NCI-H82 treated with DMSO at 0.1 percent for 48 hours (cell line): ENCODE results near the gene ELF3.
"Not testable (repeated sequence)": the region's sequence is repeated elsewhere in the genome, so short reads cannot be mapped to it uniquely, and the experiment has no call there.

ENCODE experiments used
- DNase-seq: peaks from one replicate; lab custom pipeline; 2025; ENCODE audit not compliant: unreplicated experiment; lab: John Stamatoyannopoulos, UW

ELF3 gene

GRCh38 chr1:202007805-202008489 lies 2.4 kb upstream of the ELF3 start:
- no peak for DNase-seq

GRCh38 chr1:202009326-202010179 lies 834 bp upstream of the ELF3 start:
- DNase-seq, result peak; percentile 84

GRCh38 chr1:202011994-202012393 lies 1.6 kb downstream of the ELF3 start:
- DNase-seq, result no peak

- no peak for DNase-seq
Measured at GRCh38 chr1:202012544-202013478, 2.4 kb downstream of the ELF3 start.

GRCh38 chr1:202013603-202014002 lies 3.2 kb downstream of the ELF3 start:
- DNase-seq, result no peak

- no peak for DNase-seq
Measured at GRCh38 chr1:202014060-202014459, 3.7 kb downstream of the ELF3 start.

GRCh38 chr1:202014915-202015661 lies 4.7 kb downstream of the ELF3 start:
- DNase-seq, result no peak

GRCh38 chr1:202015662-202015937 lies 5.2 kb downstream of the ELF3 start:
- DNase-seq, result no peak

GRCh38 chr1:202016022-202016810 lies 5.8 kb downstream of the ELF3 start:
- DNase-seq, result no peak

- DNase-seq, result no peak
Measured at GRCh38 chr1:202016811-202017748, 6.7 kb downstream of the ELF3 start.

GRCh38 chr1:202017749-202018467 lies 7.5 kb downstream of the ELF3 start:
- no peak for DNase-seq

- no peak for DNase-seq
Measured at GRCh38 chr1:202018468-202019234, 8.3 kb downstream of the ELF3 start.

- DNase-seq, result not testable (repeated sequence)
Measured at GRCh38 chr1:202019235-202019558, 8.8 kb downstream of the ELF3 start.

- DNase-seq, result no peak
Measured at GRCh38 chr1:202023001-202023433, 12.6 kb downstream of the ELF3 start.

GRCh38 chr1:202029171-202029665 lies 18.8 kb downstream of the ELF3 start:
- no peak for DNase-seq

GRCh38 chr1:202029727-202030126 lies 19.3 kb downstream of the ELF3 start:
- no peak for DNase-seq

- DNase-seq, result no peak
Measured at GRCh38 chr1:202031796-202032195, 21.4 kb downstream of the ELF3 start.
